ENCODE data around the gene ARHGAP42.
"Not testable (repeated sequence)": the region's sequence is repeated elsewhere in the genome, so short reads cannot be mapped to it uniquely, and the experiment has no call there.

Gene ARHGAP42

DNA sequence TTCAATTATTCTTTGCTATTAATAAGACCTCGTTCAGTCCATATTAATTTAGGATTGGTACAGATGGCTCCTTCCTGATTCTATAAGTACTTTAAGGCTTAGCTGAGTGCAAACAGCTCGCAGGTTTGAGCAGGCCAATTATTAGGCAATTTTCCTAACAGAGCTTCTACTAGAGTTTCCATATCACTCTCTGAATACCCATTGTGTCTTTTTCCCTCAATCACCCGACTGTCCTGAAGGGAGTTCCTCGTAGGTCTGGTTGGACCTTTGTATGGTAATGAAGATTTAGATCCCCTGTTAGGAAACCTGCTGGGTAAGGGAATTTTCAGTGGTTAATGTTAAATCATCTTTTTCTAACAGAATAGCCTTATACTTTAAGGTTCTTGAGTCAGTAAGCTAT is 61.1 kb downstream of the ARHGAP42 start:
- ChIA-PET POLR2A (no interaction called here), CTCF (no interaction called here)
- H3K4me3 ChIP-seq (ENCODE audit: low read depth, low read length): no peak overlapping the region
- no peak for DNase-seq (ENCODE audit: low read depth, low spot score)
- TF ChIP-seq, protein P1, sequence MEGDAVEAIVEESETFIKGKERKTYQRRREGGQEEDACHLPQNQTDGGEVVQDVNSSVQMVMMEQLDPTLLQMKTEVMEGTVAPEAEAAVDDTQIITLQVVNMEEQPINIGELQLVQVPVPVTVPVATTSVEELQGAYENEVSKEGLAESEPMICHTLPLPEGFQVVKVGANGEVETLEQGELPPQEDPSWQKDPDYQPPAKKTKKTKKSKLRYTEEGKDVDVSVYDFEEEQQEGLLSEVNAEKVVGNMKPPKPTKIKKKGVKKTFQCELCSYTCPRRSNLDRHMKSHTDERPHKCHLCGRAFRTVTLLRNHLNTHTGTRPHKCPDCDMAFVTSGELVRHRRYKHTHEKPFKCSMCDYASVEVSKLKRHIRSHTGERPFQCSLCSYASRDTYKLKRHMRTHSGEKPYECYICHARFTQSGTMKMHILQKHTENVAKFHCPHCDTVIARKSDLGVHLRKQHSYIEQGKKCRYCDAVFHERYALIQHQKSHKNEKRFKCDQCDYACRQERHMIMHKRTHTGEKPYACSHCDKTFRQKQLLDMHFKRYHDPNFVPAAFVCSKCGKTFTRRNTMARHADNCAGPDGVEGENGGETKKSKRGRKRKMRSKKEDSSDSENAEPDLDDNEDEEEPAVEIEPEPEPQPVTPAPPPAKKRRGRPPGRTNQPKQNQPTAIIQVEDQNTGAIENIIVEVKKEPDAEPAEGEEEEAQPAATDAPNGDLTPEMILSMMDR (IDR thresholded peaks at IDR 0.05; ENCODE audit: insufficient read depth, low read length, missing control alignments): no peak

DNA sequence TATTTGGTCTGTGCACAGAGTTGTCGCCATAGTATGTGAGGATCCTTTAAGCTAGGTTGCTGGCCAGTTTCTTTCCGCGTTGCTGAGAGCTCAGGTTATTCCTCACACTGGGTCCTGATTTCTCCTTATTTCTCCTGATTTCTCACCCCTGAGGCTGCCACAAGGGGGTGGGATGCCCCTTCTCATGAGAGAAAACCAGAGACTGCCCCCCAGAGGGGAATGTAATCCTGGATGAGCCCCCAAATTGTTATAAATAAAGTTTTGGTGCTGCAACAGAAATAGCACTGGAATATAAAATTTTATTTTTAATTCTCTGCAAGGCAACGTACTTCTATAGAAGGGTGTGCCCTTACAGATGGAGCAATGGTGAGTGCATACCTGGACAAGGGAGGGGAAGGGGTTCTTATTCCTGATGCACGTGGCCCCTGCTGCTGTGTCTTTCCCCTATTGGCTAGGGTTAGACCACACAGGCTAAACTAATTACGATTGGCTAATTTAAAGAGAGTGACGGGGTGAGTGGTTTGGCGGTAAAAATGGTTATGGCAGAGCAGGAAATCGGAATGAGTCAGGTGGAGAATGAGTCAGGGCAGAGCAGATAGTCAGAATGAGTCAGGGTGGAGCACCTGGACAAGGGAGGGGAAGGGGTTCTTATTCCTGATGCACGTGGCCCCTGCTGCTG is 62.9 kb downstream of the ARHGAP42 start:
- POLR2A ChIA-PET; DNase-seq (ENCODE audit: low read depth, low spot score): not testable (repeated sequence)

DNA sequence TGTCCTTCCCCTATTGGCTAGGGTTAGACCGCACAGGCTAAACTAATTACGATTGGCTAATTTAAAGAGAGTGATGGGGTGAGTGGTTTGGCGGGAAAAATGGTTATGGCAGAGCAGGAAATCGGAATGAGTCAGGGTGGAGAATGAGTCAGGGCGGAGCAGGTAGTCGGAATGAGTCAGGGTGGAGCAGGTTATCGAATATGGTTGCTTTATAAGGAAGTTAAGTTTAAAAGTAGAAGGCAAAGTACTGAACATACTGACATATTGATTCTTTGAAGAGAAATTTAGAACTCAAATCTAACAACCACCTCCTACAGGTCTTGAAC is 63.4 kb downstream of the ARHGAP42 start:
- H3K4me3 ChIP-seq (ENCODE audit: low read depth, low read length); POLR2A ChIA-PET; CTCF ChIA-PET; DNase-seq (ENCODE audit: low read depth, low spot score): not testable (repeated sequence)

More for the DNA sequence above, 62.9 kb downstream of the ARHGAP42 start:
- CTCF ChIA-PET; H3K4me3 ChIP-seq (ENCODE audit: low read depth, low read length): not testable (repeated sequence)

DNA sequence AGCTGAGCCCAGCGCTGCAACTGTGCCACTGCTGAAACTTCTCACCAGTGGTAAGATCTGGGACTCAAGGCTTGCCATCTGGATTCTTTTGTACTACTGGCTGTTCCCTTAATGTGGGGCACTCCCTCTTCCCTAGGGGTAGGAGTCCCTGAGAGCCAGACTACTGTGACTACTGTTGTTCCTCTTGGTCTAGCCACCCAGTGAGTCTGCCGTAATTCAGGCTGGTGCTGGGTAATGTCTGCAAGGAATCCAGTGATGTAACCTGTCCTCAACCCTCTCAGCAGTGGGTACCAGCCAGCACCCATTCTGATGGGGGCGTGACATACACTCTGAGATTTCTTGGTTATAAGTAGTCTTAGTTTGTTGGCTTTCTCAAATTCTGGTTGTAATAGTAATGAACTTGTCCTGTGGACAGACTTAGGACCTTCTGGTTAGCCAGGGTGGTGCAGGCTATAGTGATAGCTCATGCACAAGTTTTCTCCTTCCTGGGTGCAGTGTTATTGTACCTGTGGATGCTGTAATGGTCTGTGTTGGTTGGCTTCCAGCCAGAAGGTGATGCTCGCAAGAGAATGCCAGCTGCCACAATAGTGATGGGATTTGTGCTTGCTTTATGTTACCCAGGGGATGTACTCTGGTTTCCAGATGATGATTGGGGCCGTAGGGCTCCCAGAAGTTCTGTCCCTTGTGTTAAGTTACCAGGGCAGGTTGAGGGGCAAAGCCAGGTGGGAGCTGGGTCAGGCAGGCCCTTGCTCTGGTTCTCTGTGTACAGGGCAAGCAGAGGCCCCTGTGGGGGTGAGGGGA is 65.5 kb downstream of the ARHGAP42 start:
- no peak for DNase-seq (ENCODE audit: low read depth, low spot score)
- POLR2A ChIA-PET: no interaction called here
- TF ChIP-seq, protein P1 (IDR thresholded peaks at IDR 0.05; ENCODE audit: insufficient read depth, low read length, missing control alignments): no peak
- no peak overlapping the region for H3K4me3 ChIP-seq (ENCODE audit: low read depth, low read length)
- CTCF ChIA-PET: no interaction called here

DNA sequence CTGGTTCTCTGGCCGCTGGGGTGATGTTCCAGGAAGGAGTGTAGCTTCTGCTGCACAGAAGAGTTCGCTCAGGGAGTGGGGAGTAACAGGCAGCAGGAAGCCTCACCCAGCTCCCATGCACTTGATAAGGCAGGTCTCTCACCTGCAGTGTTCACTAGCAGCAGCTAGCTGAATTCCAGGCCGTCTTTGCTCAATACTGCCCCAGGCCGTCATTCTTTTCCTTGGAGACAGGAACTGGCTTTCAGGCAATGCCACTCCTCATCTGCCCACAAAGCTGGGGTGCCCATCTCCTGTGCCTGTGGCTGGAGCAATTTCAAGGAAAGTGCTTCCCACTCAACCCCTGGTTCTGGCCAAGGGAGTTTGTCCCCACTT is 66.1 kb downstream of the ARHGAP42 start:
- DNase-seq (ENCODE audit: low read depth, low spot score): no peak
- ChIA-PET POLR2A (no interaction called here), CTCF (interaction anchor here (0.8 kb wide), 1 partner anchor 64 kb away, joined by 3 read pairs; no protein-coding TSS in a partner anchor)
- TF ChIP-seq, protein P1 (IDR thresholded peaks at IDR 0.05; ENCODE audit: insufficient read depth, low read length, missing control alignments): no peak
- no peak overlapping the region for H3K4me3 ChIP-seq (ENCODE audit: low read depth, low read length)

DNA sequence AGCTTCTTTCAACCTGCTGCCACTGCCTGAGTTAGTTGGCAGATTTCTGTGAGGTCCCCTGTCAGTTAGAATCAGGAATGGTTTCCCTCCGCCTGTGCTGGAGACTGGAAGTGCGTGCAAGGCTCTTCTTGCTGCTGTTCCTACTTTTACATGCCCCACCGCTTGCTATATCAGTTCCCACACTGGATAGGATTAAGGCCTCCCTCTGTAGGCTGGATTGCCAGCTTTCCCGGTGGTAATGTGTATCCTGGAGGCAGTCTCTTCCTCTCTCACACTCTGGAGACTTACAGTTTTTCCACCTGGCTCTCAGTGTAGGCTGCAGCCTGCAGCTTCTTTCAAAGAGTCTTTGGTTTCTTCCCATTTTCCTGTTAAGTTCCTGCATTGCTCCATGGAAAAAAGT is 66.5 kb downstream of the ARHGAP42 start:
- TF ChIP-seq, protein P1 (IDR thresholded peaks at IDR 0.05; ENCODE audit: insufficient read depth, low read length, missing control alignments): no peak
- DNase-seq (ENCODE audit: low read depth, low spot score): no peak
- POLR2A ChIA-PET: no interaction called here
- no peak overlapping the region for H3K4me3 ChIP-seq (ENCODE audit: low read depth, low read length)
- CTCF ChIA-PET: interaction anchor here (0.8 kb wide), 1 partner anchor 64 kb away, joined by 3 read pairs; no protein-coding TSS in a partner anchor

DNA sequence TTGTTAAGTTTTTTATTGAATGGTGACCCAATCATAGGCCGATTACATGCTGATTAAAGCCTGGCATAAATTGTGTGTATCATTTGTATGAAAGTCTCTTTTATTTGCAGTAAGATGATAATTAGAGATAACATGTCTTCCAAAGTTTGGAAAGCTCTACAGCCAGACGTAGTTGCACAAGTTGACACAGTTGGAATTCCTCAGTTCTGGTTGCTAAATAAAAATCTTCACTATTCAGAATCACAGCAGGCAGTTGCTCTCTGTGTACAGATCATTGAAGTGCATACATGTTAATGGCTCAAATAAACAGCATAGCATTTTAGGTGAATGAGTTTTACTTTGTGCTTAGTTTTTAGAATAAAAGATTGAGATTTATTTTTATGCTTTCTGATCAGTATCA is 69.5 kb downstream of the ARHGAP42 start:
- TF ChIP-seq, protein P1 (IDR thresholded peaks at IDR 0.05; ENCODE audit: insufficient read depth, low read length, missing control alignments): no peak
- POLR2A ChIA-PET: no interaction called here
- no peak for DNase-seq (ENCODE audit: low read depth, low spot score)
- no peak overlapping the region for H3K4me3 ChIP-seq (ENCODE audit: low read depth, low read length)
- CTCF ChIA-PET: no interaction called here

Measured in AG04449 (cell line).